SK-N-SH treated with all-trans-retinoic acid at 6 μM for 48 hours (cell line): Measurements from ENCODE around the gene TEAD3.

Experiments used
- ATAC-seq: fragments of 200-7000 bp; cut with Tn5 transposase; 3 replicates; pipeline ENCODE4 v1.9.1; 2020; ENCODE audit warnings: mild to moderate bottlenecking, moderate library complexity
- ARNTL ChIP-seq: fragments of 450-650 bp; formaldehyde crosslinking; IDR thresholded peaks from 2 replicates; pipeline ENCODE4 v1.5.0; 2020; ENCODE audit warnings: low read depth, mild to moderate bottlenecking, moderate library complexity, borderline replicate concordance
- BACH2 ChIP-seq: fragments of 250-450 bp; sonication (Bioruptor Pico); IDR thresholded peaks from 2 replicates; pipeline ENCODE4 v1.9.0; 2021; ENCODE audit warnings: mild to moderate bottlenecking, borderline replicate concordance
- CSDC2 ChIP-seq: fragments of 250-450 bp; sonication (Bioruptor Pico); IDR thresholded peaks from 2 replicates; pipeline ENCODE4 v1.5.0; 2020; ENCODE audit warnings: mild to moderate bottlenecking, moderate library complexity
- ESRRG ChIP-seq: fragments of 250-450 bp; sonication (Bioruptor Pico); IDR thresholded peaks from 2 replicates; pipeline ENCODE4 v1.6.1; 2021; ENCODE audit warnings: mild to moderate bottlenecking
- GLIS3 ChIP-seq: fragments of 250-450 bp; sonication (Bioruptor Pico); IDR thresholded peaks from 2 replicates; pipeline ENCODE4 v1.5.0; 2020; ENCODE audit warnings: mild to moderate bottlenecking, moderate library complexity
- ISL1 ChIP-seq: fragments of 250-450 bp; sonication (Bioruptor Pico); IDR thresholded peaks from 2 replicates; pipeline ENCODE4 v2.1.2; 2022; ENCODE audit warnings: mild to moderate bottlenecking, moderate library complexity
- OSR1 ChIP-seq: fragments of 250-450 bp; sonication (Bioruptor Pico); IDR thresholded peaks from 2 replicates; pipeline ENCODE4 v1.8.0; 2022; ENCODE audit warnings: moderate library complexity, mild to moderate bottlenecking, inconsistent platforms
- PATZ1 ChIP-seq: fragments of 250-450 bp; sonication (Bioruptor Pico); IDR thresholded peaks from 2 replicates; pipeline ENCODE4 v1.8.0; 2020; ENCODE audit warnings: mild to moderate bottlenecking, moderate library complexity, borderline replicate concordance
- PPARA ChIP-seq: fragments of 250-450 bp; sonication (Bioruptor Pico); IDR thresholded peaks from 2 replicates; pipeline ENCODE4 v1.5.0; 2020; ENCODE audit warnings: mild to moderate bottlenecking, borderline replicate concordance
- RARB ChIP-seq: fragments of 250-450 bp; sonication (Bioruptor Pico); IDR thresholded peaks from 2 replicates; pipeline ENCODE4 v1.8.0; 2021; ENCODE audit warnings: mild to moderate bottlenecking, moderate library complexity
- SNAI2 ChIP-seq: fragments of 250-450 bp; sonication (Bioruptor Pico); IDR thresholded peaks from 2 replicates; pipeline ENCODE4 v1.5.0; 2020; ENCODE audit warnings: mild to moderate bottlenecking, moderate library complexity
- TCF4 ChIP-seq: fragments of 250-450 bp; sonication (Bioruptor Pico); IDR thresholded peaks from 2 replicates; pipeline ENCODE4 v1.8.0; 2021; ENCODE audit warnings: mild to moderate bottlenecking, moderate library complexity, borderline replicate concordance
- ZC3H10 ChIP-seq: fragments of 250-450 bp; sonication (Bioruptor Pico); IDR thresholded peaks from 2 replicates; pipeline ENCODE4 v1.5.1; 2021; ENCODE audit warnings: mild to moderate bottlenecking, moderate library complexity
- ZFP3 ChIP-seq: fragments of 250-450 bp; sonication (Bioruptor Pico); IDR thresholded peaks from 2 replicates; pipeline ENCODE4 v1.5.0; 2020; ENCODE audit warnings: mild to moderate bottlenecking, moderate library complexity
- ZFP30 ChIP-seq: fragments of 450-650 bp; formaldehyde crosslinking; IDR thresholded peaks from 2 replicates; pipeline ENCODE4 v1.5.0; 2022; ENCODE audit warnings: mild to moderate bottlenecking, moderate library complexity
- ZNF565 ChIP-seq: fragments of 450-650 bp; formaldehyde crosslinking; conservative IDR thresholded peaks from 2 replicates; pipeline ENCODE4 v1.5.0; 2020; ENCODE audit warnings: low read depth, mild to moderate bottlenecking, moderate library complexity
- ZNF70 ChIP-seq: fragments of 450-650 bp; formaldehyde crosslinking; IDR thresholded peaks from 2 replicates; pipeline ENCODE4 v1.5.0; 2020; ENCODE audit warnings: mild to moderate bottlenecking, moderate library complexity
- ZNF8 ChIP-seq: fragments of 450-650 bp; formaldehyde crosslinking; IDR thresholded peaks from 2 replicates; pipeline ENCODE4 v1.5.0; 2020; ENCODE audit warnings: mild to moderate bottlenecking, moderate library complexity
- TF ChIP-seq, protein P1 (sequence below): fragments of 250-450 bp; sonication (Bioruptor Pico); IDR thresholded peaks from 2 replicates; pipeline ENCODE4 v1.8.0; 2021; ENCODE audit warnings: low read depth, mild to moderate bottlenecking, moderate library complexity, borderline replicate concordance
- TF ChIP-seq, protein P2 (sequence below): fragments of 250-450 bp; sonication (Bioruptor Pico); IDR thresholded peaks from 2 replicates; pipeline ENCODE4 v1.5.1; 2020; ENCODE audit warnings: low read depth, mild to moderate bottlenecking, moderate library complexity
- TF ChIP-seq, protein P3 (sequence below): fragments of 250-450 bp; sonication (Bioruptor Pico); IDR thresholded peaks from 2 replicates; pipeline ENCODE4 v1.5.0; 2020; ENCODE audit warnings: mild to moderate bottlenecking, moderate library complexity

TEAD3 gene

DNA sequence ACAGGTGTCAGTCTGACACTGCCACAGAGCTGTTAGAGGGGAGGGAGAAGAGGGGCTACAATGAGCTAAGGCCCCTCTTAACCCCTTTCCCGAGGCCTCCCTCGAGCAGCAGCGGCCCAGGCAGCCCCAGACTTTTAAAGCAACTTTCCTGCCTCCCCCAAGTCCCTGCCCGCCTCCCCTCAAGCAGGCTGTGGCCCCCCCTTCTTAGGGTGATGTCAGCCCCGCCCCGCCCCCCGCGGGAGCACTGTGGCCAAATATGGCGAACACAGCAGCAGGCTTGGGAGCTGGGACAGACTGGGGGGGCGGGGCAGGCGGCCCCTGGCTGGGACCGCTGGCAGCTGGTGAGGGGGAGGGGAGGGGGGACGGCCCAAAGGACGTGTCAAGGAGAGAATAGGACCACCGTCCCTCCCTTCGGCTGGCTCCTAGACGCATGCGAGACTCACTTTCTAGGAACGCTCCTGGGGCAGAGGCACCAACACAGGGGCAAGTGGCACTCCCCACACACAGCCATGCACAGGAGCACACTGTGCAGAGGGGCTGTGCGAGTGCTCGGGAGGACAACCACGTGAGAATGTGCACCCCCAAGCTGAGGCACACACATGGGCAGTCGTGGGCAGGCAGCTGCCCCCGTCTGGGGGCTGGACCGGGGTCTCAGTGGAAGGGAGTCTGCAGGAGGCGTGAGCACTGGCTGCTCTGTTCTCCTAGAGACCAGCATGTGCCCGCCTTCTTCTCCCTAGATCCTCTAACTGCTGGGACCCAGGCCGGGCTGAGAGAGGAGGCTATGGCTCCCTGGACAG, 6.7 kb downstream of the TEAD3 start:
- TF ChIP-seq ISL1 (CRISPR knock-in tag): no peak
- no peak for TF ChIP-seq ZFP30 (CRISPR knock-in tag)
- no peak for TF ChIP-seq TCF4 (CRISPR knock-in tag)
- TF ChIP-seq BACH2 (CRISPR knock-in tag): no peak
- TF ChIP-seq PATZ1: no peak
- no peak for TF ChIP-seq ZC3H10 (CRISPR knock-in tag)
- TF ChIP-seq ZNF565: no peak
- TF ChIP-seq, protein P1, sequence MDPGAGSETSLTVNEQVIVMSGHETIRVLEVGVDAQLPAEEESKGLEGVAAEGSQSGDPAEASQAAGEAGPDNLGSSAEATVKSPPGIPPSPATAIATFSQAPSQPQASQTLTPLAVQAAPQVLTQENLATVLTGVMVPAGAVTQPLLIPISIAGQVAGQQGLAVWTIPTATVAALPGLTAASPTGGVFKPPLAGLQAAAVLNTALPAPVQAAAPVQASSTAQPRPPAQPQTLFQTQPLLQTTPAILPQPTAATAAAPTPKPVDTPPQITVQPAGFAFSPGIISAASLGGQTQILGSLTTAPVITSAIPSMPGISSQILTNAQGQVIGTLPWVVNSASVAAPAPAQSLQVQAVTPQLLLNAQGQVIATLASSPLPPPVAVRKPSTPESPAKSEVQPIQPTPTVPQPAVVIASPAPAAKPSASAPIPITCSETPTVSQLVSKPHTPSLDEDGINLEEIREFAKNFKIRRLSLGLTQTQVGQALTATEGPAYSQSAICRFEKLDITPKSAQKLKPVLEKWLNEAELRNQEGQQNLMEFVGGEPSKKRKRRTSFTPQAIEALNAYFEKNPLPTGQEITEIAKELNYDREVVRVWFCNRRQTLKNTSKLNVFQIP (CRISPR knock-in tag): no peak
- TF ChIP-seq ARNTL (CRISPR knock-in tag): no peak
- TF ChIP-seq OSR1 (CRISPR knock-in tag): no peak
- no peak for TF ChIP-seq RARB (CRISPR knock-in tag)
- TF ChIP-seq ZFP3 (CRISPR knock-in tag): no peak
- no peak for TF ChIP-seq CSDC2 (CRISPR knock-in tag)
- TF ChIP-seq PPARA (CRISPR knock-in tag): no peak
- TF ChIP-seq, protein P2, sequence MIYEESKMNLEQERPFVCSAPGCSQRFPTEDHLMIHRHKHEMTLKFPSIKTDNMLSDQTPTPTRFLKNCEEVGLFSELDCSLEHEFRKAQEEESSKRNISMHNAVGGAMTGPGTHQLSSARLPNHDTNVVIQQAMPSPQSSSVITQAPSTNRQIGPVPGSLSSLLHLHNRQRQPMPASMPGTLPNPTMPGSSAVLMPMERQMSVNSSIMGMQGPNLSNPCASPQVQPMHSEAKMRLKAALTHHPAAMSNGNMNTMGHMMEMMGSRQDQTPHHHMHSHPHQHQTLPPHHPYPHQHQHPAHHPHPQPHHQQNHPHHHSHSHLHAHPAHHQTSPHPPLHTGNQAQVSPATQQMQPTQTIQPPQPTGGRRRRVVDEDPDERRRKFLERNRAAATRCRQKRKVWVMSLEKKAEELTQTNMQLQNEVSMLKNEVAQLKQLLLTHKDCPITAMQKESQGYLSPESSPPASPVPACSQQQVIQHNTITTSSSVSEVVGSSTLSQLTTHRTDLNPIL: no peak
- TF ChIP-seq, protein P3, sequence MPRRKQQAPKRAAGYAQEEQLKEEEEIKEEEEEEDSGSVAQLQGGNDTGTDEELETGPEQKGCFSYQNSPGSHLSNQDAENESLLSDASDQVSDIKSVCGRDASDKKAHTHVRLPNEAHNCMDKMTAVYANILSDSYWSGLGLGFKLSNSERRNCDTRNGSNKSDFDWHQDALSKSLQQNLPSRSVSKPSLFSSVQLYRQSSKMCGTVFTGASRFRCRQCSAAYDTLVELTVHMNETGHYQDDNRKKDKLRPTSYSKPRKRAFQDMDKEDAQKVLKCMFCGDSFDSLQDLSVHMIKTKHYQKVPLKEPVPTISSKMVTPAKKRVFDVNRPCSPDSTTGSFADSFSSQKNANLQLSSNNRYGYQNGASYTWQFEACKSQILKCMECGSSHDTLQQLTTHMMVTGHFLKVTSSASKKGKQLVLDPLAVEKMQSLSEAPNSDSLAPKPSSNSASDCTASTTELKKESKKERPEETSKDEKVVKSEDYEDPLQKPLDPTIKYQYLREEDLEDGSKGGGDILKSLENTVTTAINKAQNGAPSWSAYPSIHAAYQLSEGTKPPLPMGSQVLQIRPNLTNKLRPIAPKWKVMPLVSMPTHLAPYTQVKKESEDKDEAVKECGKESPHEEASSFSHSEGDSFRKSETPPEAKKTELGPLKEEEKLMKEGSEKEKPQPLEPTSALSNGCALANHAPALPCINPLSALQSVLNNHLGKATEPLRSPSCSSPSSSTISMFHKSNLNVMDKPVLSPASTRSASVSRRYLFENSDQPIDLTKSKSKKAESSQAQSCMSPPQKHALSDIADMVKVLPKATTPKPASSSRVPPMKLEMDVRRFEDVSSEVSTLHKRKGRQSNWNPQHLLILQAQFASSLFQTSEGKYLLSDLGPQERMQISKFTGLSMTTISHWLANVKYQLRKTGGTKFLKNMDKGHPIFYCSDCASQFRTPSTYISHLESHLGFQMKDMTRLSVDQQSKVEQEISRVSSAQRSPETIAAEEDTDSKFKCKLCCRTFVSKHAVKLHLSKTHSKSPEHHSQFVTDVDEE (CRISPR knock-in tag): no peak
- no peak for TF ChIP-seq ESRRG
- peak; percentile 10; the same call in 1 of the 3 replicates for ATAC-seq

GRCh38 chr6:35489066-35489465, 7.8 kb downstream of the TEAD3 start:
- TF ChIP-seq PPARA (CRISPR knock-in tag) (no peak), ZNF70 (CRISPR knock-in tag) (no peak), ISL1 (CRISPR knock-in tag) (no peak), SNAI2 (no peak), BACH2 (CRISPR knock-in tag) (no peak), ARNTL (CRISPR knock-in tag) (no peak), ZC3H10 (CRISPR knock-in tag) (no peak), OSR1 (CRISPR knock-in tag) (no peak), ZNF8 (CRISPR knock-in tag) (no peak), TCF4 (CRISPR knock-in tag) (no peak), PATZ1 (no peak), CSDC2 (CRISPR knock-in tag) (no peak), ZFP30 (CRISPR knock-in tag) (no peak), RARB (CRISPR knock-in tag) (no peak), GLIS3 (CRISPR knock-in tag) (no peak)
- TF ChIP-seq, protein P1 (CRISPR knock-in tag): no peak
- no peak for ATAC-seq
